ENCODE data around the gene ZNF580.

- TF ChIP-seq EZH2 (IDR thresholded peaks at IDR 0.05; ENCODE audit: low read length) (no peak), CTCF (optimal IDR thresholded peaks at IDR 0.05 in 1 of 3, IDR thresholded peaks at IDR 0.05 in 1 of 3, conservative IDR thresholded peaks at IDR 0.05 in 1 of 3; ENCODE audit: extremely low read depth in 1 of 3, insufficient read depth in 2 of 3, low read length in 3 of 3) (peak in 2 of 3 experiments; percentile 13 to 29)
Observed at GRCh38 chr19:55676383-55676782, 35.6 kb downstream of the ZNF580 start.
